HG02763 (cell line): Measurements from ENCODE around the gene ITIH6.
"Not testable (repeated sequence)": the region's sequence is repeated elsewhere in the genome, so short reads cannot be mapped to it uniquely, and the experiment has no call there.

Source experiments
- ATAC-seq: cut with Tn5 transposase; IDR thresholded peaks from one replicate; pipeline ENCODE4 v1.9.1; 2021; ENCODE audit warnings: mild to moderate bottlenecking, moderate library complexity; ENCODE audit not compliant: unreplicated experiment

Gene ITIH6

GRCh38 chrX:54808605-54809483 is 10.8 kb upstream of the ITIH6 start:
- peak; percentile 87 for ATAC-seq

- ATAC-seq = no peak
These were observed 10.1 kb upstream of the ITIH6 start for GRCh38 chrX:54808109-54808604.

DNA sequence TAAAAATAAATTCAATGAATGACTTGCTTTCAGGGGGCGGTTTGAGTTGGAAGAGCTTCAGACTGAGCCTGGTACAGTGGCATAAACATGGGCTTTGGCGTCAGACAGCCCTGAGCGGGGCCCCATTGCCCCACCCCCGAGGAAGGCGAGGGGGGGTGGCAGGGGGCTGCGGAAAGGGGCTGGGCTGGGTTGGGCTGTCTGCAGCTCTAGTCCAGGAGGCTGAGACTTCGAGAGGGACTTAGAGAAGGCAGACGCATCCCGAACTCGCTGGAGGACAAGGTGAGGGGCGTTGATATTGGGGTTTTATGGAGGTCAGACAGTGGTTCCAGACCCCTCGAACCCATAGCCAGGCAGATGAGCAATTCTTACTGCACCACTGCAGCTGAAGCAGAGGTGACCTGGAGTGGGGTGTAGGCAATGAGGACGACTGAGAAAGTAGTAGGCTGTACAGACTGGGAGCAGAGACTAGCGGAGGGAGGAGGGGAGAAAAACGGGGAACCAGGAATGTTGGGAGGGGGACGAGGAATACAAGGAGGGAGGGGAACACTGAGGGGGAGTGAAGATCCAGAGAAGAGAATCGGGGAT is 9.6 kb upstream of the ITIH6 start, which contains the start of gene MAGED2:
Gene MAGED2, plus strand, starts transcription at position 222 of the 585 bp plus-strand sequence. CDS start 1,587 bp downstream, outside the sequence.
- ATAC-seq = no peak

- no peak for ATAC-seq
These were observed 991 bp upstream of the ITIH6 start for GRCh38 chrX:54799046-54799445.

GRCh38 chrX:54794795-54795194 is 3.3 kb downstream of the ITIH6 start:
- ATAC-seq = no peak

- no peak for ATAC-seq
These were observed 4.0 kb downstream of the ITIH6 start for GRCh38 chrX:54794028-54794427.

DNA sequence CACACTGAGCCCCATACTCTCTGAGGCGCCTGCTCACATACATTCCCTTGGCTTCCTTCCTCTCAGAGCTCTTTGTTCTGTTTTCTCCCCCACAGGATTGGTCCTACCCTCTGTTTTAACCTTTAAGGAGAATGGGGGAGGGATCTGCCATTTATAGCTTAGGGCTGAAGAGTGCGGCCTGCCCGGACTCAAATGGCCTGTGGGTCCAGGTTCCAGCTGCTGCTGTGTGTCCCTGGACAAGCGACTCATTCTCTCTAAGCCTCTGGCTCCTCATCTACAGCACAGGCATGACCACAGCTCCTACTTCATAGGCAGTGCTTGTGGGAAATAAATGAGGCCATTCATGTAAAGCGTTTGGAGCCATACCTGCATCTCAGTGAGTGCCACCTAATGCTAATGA is 8.7 kb downstream of the ITIH6 start:
- not testable (repeated sequence) for ATAC-seq

GRCh38 chrX:54788446-54788845 is 9.6 kb downstream of the ITIH6 start:
- ATAC-seq = no peak

- ATAC-seq = no peak
These were observed 11.1 kb downstream of the ITIH6 start for GRCh38 chrX:54786967-54787366.

DNA sequence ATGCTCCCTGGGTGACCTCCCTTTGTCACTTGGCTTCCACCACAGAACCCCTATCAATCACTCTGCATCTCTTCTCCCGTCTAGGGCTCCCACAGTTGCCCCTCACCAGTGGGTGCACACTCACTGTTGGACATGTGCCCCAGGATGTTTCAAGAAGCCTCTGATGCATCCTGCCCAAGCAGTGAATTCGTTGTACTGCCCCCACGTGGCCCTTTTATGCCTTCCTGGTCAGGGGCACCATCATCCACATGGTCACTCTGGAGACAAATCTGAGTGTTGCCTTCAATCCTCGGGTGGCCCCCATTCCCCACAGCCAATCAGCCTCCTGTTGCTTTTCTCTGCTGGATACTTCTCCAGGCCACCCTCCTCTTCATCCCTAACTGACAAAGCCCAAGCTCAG is 12.2 kb downstream of the ITIH6 start:
- no peak for ATAC-seq

DNA sequence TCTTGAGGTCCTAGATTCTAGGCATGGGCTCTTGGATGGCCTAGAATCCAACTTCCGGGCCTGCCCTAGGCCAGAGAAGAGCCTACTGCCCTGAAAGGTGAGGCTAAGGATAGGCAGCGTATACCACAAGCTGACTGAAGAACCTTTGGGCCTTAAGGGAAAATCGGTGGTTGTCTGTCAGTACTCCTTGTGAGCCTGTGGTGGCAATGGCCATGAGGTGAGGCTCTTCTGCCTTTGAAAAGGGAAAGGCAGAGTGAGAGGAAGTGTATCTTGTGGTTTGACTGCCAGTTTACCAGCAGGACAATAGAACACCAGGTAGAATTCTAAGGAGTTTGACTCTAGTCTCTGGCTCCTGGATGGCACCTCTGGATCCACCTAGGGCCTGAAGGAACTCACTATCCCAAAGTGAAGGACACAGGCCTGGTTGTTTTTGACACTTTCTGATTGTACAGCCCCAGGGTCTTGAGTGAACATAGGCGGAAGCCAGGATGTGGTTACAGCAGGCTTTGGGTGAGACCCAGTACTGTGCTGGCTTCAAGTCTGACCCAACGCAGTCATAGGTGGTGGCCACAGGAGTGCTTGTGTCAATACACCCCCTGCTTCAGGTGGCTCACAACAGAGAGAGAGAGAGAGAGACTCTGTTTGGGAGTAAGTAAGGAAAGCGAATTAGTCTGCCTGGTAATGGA is 20.9 kb downstream of the ITIH6 start:
- ATAC-seq = no peak

DNA sequence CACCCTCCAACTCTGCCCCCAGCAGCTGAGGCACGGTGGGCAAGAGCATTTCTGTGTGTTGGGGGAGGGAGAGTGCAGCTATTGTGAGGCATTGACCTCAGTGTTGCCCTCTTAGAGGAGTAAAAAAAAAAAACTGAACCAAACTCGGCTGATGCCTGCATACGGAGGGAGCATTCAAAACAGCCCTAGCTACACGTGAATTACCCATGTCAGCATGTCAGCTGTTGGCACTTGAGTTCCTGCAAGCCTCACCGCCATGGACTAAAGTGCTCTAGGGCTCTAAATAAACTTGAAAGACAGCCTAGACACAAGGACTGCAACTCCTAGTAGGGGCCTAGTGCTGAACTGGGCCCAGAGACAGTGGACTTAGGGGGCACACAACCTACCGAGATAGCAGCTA is 22.0 kb downstream of the ITIH6 start:
- ATAC-seq = no peak

DNA sequence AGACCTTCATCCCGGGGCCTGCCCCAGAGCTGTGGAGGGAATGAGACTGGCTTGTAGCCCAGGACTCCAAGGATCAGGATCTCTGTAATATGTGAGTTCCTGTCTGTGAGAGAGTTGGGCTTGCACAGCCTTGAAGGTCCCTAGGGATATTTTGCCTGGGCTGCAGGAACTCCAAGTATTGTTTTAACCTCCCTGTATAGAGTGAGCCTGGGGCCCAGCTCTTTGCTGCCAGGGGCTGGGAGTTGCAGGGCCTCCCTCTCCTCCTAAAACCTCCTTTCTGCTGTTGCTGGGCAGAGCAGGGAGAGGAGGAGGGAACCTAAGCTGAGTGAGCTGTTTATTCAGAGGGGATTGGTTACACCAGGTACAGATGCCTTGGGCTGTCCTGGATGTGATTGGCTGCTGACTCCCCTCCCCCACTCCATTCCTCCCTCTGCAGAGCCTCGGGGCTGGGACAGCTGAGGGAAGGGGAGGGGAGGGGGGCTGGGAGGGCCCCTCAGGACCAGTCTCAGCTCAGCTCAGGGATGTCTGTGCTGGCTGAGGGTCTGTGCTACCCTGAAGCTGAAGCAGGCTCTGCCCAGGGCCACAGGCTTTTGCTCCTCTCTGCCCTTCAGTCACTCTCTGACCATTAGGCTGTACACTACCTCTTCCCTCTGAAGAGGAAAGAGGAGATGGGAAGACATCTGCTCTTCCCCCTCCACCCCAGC is 23.5 kb downstream of the ITIH6 start:
- not testable (repeated sequence) for ATAC-seq

DNA sequence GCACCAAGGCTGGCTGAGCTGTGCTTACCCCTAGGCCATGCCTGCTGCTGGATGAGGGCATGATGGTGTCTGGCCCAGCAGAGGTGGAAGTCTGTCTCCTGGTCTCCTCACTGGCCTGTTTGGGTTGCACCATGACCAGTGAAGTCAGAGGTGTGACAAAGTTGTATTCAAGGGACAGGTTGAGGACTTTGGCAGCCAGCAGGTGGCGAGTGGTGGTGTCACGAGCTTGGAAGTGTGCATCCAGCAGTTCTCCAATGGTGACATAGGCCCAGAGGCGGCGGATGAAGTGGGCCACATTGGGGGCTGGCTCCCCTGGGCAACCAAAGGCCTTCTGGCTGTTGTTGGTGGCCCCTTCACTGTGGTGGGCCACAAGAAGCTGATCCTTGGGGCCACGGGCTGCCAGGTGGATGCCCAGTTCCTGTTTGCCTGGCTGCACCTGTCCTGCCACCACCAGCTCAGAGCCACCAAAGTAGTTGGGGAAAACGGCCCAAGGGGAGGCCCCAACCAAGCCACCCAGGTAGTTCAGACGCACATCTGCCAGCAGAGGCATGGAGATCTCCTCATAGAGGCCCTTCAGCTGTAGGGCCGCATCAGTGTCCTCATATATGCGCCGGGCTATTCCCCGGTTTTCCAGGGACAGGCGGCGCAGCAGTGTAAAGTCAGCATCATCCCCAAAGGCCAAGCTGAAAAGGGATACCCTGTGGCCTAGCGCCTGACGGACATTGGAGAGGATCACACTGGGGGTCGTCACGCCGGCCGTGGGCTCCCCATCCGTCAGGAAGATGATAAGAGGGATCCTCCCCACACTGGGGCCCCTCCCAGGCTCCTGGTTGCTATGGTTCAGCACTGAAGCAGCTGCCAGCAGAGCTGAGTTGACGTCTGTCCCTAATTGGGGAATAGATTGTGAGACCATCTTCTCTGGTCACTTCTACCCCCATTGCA is 39.7 kb downstream of the ITIH6 start:
- no peak for ATAC-seq

DNA sequence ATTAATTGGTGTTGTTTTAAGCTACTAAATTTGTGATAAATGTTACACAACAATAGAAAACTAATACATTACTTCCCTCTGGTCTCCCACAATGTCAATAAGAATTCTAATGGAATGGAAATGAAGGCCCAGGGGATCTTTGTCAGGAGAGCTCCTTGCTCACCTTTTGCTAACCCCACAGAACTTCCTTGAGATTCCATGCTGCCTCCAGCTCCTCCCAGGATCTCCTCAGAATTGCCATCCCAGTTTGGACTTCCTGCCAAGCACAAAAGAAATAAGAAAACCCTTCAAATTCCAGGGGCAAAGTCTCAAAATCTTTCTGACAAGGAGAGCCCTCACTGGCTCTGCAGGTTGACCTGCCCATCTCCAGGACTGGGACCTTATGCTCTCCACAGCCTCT is 43.2 kb downstream of the ITIH6 start:
- ATAC-seq = no peak

DNA sequence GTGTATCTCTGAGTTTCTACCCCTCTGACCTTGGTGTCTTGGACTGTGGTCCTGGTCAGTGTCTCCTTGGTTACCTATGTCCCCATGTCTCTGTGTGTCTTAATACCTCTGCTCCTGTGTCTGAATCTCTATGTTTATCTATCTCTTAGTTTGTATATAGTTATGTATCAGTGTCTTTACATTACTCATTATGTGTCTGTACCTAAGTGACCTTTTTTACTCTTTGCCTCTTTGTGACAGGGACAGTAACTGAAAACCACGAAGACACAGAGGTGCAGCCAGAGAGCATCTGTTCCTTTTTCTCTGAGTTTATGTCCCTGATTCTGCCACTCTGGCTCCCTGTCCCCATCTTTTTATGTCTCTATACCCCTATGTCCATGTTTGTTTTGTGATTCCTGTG is 49.4 kb downstream of the ITIH6 start:
- ATAC-seq = no peak

DNA sequence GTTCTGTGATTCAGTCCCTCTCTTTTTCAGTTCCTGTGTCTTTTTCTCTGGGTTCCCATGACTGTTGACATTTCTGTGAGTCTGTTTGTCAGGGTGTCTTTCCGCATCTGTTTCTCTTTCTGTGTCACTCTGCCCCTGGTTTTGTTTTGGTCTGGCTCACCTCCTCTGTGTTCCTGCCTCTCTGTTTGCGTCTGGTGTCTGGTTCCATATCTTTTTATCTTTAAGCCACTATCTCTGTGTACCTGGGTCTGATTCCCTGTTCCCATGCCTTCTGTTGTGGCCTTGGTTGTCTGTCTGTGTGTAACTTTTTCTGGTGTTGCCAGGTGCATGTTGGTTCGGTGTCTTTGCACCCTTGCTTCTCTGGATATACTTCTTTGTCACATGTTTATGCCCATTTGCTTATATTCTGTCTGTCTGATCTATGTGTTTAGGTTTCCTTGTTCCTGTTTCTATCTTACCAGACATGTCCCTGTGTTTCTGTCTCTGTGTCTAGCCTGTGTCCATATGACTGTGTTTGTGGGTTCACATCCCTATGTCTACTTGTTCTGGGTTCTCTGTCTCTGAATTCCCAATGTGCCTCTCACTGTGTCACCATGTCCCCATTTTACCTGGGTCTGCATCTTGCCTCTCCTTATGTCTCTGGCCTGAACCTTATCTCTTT is 50.2 kb downstream of the ITIH6 start:
- no peak for ATAC-seq

- no peak for ATAC-seq
These were observed 51.1 kb downstream of the ITIH6 start for GRCh38 chrX:54746928-54747327.

DNA sequence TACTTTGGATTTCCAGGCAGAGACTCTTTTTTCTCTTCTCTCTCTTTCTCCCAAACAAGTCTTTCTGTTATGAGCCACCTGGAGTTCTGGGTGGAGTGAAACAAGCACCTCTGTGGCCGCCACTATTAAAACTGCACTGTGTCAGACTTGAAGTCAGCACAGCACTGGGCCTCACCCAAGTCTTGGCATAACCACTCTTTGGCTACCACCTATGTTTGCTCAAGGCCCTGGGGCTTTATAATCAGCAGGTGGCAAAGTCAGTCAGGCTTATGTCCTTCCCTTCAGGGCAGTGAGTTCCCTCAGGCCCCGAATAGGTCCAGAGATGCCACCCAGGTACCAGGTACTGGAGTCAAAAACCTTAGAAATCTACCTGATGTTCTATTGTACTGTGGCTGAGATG is 52.4 kb downstream of the ITIH6 start:
- no peak for ATAC-seq
